Measurements from ENCODE around the gene ATP1A4.

ATP1A4 gene

GRCh38 chr1:160188341-160188740 lies 36.9 kb downstream of the ATP1A4 start:
- Histone ChIP-seq H3K4me1 (ENCODE audit: control insufficient read depth in 1 of 2, insufficient read depth in 2 of 2, low read length in 2 of 2) (peaks cover 1 to 2% of the 10 kb centered on the region in 2 donors), H3K4me3 (ENCODE audit: low read depth in 1 of 2, low read length in 2 of 2) (no peak overlapping the region), H3K27ac (ENCODE audit: low read depth, low read length) (no peak overlapping the region), H3K9ac (ENCODE audit: low read depth in 1 of 2, low read length in 2 of 2) (no peak overlapping the region), H3K27me3 (ENCODE audit: control insufficient read depth in 1 of 2, insufficient read depth in 2 of 2, low read length in 2 of 2) (no peaks in the 10 kb centered on the region), H3K9me3 (ENCODE audit: control insufficient read depth in 1 of 2, low read length in 2 of 2) (no peaks in the 10 kb centered on the region), H3K36me3 (ENCODE audit: control insufficient read depth in 1 of 2, insufficient read depth in 2 of 2, low read length in 2 of 2) (no peaks in the 10 kb centered on the region)

- Histone ChIP-seq H3K36me3 (ENCODE audit: control insufficient read depth in 1 of 2, insufficient read depth in 2 of 2, low read length in 2 of 2) (no peaks in the 10 kb centered on the region), H3K4me3 (ENCODE audit: low read depth in 1 of 2, low read length in 2 of 2) (no peak within 1 kb of the TSS), H3K27me3 (ENCODE audit: control insufficient read depth in 1 of 2, insufficient read depth in 2 of 2, low read length in 2 of 2) (no peaks in the 10 kb centered on the region), H3K9me3 (ENCODE audit: control insufficient read depth in 1 of 2, low read length in 2 of 2) (no peaks in the 10 kb centered on the region), H3K4me1 (ENCODE audit: control insufficient read depth in 1 of 2, insufficient read depth in 2 of 2, low read length in 2 of 2) (peaks cover 5 to 8% of the 10 kb centered on the region in 2 donors), H3K9ac (ENCODE audit: low read depth in 1 of 2, low read length in 2 of 2) (no peak within 1 kb of the TSS), H3K27ac (ENCODE audit: low read depth, low read length) (no peak within 1 kb of the TSS)
These were observed 38.5 kb downstream of the ATP1A4 start, which contains the start of gene CASQ1 for GRCh38 chr1:160189649-160190625. Gene CASQ1 (plus strand): TSS chr1:160190575. CDS start chr1:160190752, 177 bp downstream.

GRCh38 chr1:160191756-160192155 lies 40.4 kb downstream of the ATP1A4 start:
- Histone ChIP-seq H3K27me3 (ENCODE audit: control insufficient read depth in 1 of 2, insufficient read depth in 2 of 2, low read length in 2 of 2) (no peaks in the 10 kb centered on the region), H3K9me3 (ENCODE audit: control insufficient read depth in 1 of 2, low read length in 2 of 2) (no peaks in the 10 kb centered on the region), H3K9ac (ENCODE audit: low read depth in 1 of 2, low read length in 2 of 2) (no peak overlapping the region), H3K27ac (ENCODE audit: low read depth, low read length) (no peak overlapping the region), H3K36me3 (ENCODE audit: control insufficient read depth in 1 of 2, insufficient read depth in 2 of 2, low read length in 2 of 2) (no peaks in the 10 kb centered on the region), H3K4me1 (ENCODE audit: control insufficient read depth in 1 of 2, insufficient read depth in 2 of 2, low read length in 2 of 2) (peaks cover 5 to 8% of the 10 kb centered on the region in 2 donors), H3K4me3 (ENCODE audit: low read depth in 1 of 2, low read length in 2 of 2) (no peak overlapping the region)

- H3K4me1 ChIP-seq (ENCODE audit: control insufficient read depth in 1 of 2, insufficient read depth in 2 of 2, low read length in 2 of 2): peaks cover 5 to 8% of the 10 kb centered on the region in 2 donors
- H3K9me3 ChIP-seq (ENCODE audit: control insufficient read depth in 1 of 2, low read length in 2 of 2): no peaks in the 10 kb centered on the region
- H3K4me3 ChIP-seq (ENCODE audit: low read depth in 1 of 2, low read length in 2 of 2): no peak overlapping the region
- no peaks in the 10 kb centered on the region for H3K27me3 ChIP-seq (ENCODE audit: control insufficient read depth in 1 of 2, insufficient read depth in 2 of 2, low read length in 2 of 2)
- no peaks in the 10 kb centered on the region for H3K36me3 ChIP-seq (ENCODE audit: control insufficient read depth in 1 of 2, insufficient read depth in 2 of 2, low read length in 2 of 2)
- no peak overlapping the region for H3K27ac ChIP-seq (ENCODE audit: low read depth, low read length)
- no peak overlapping the region for H3K9ac ChIP-seq (ENCODE audit: low read depth in 1 of 2, low read length in 2 of 2)
These were observed 40.8 kb downstream of the ATP1A4 start for GRCh38 chr1:160192234-160192633.

- H3K9ac ChIP-seq (ENCODE audit: low read depth in 1 of 2, low read length in 2 of 2): peak overlapping the region in 1 of 2 donors; percentile 49
- peaks cover 5 to 8% of the 10 kb centered on the region in 2 donors for H3K4me1 ChIP-seq (ENCODE audit: control insufficient read depth in 1 of 2, insufficient read depth in 2 of 2, low read length in 2 of 2)
- no peaks in the 10 kb centered on the region for H3K27me3 ChIP-seq (ENCODE audit: control insufficient read depth in 1 of 2, insufficient read depth in 2 of 2, low read length in 2 of 2)
- H3K27ac ChIP-seq (ENCODE audit: low read depth, low read length): no peak overlapping the region
- no peak overlapping the region for H3K4me3 ChIP-seq (ENCODE audit: low read depth in 1 of 2, low read length in 2 of 2)
- no peaks in the 10 kb centered on the region for H3K36me3 ChIP-seq (ENCODE audit: control insufficient read depth in 1 of 2, insufficient read depth in 2 of 2, low read length in 2 of 2)
- H3K9me3 ChIP-seq (ENCODE audit: control insufficient read depth in 1 of 2, low read length in 2 of 2): no peaks in the 10 kb centered on the region
These were observed 41.9 kb downstream of the ATP1A4 start for GRCh38 chr1:160193091-160193819.

- Histone ChIP-seq H3K9me3 (ENCODE audit: control insufficient read depth in 1 of 2, low read length in 2 of 2) (no peaks in the 10 kb centered on the region), H3K27ac (ENCODE audit: low read depth, low read length) (no peak overlapping the region), H3K4me1 (ENCODE audit: control insufficient read depth in 1 of 2, insufficient read depth in 2 of 2, low read length in 2 of 2) (peaks cover 5 to 8% of the 10 kb centered on the region in 2 donors), H3K36me3 (ENCODE audit: control insufficient read depth in 1 of 2, insufficient read depth in 2 of 2, low read length in 2 of 2) (no peaks in the 10 kb centered on the region), H3K4me3 (ENCODE audit: low read depth in 1 of 2, low read length in 2 of 2) (no peak overlapping the region), H3K9ac (ENCODE audit: low read depth in 1 of 2, low read length in 2 of 2) (peak overlapping the region in 1 of 2 donors; percentile 8), H3K27me3 (ENCODE audit: control insufficient read depth in 1 of 2, insufficient read depth in 2 of 2, low read length in 2 of 2) (no peaks in the 10 kb centered on the region)
These were observed 42.7 kb downstream of the ATP1A4 start for GRCh38 chr1:160193832-160194736.

- Histone ChIP-seq H3K9ac (ENCODE audit: low read depth in 1 of 2, low read length in 2 of 2) (no peak overlapping the region), H3K36me3 (ENCODE audit: control insufficient read depth in 1 of 2, insufficient read depth in 2 of 2, low read length in 2 of 2) (no peaks in the 10 kb centered on the region), H3K9me3 (ENCODE audit: control insufficient read depth in 1 of 2, low read length in 2 of 2) (no peaks in the 10 kb centered on the region), H3K27me3 (ENCODE audit: control insufficient read depth in 1 of 2, insufficient read depth in 2 of 2, low read length in 2 of 2) (no peaks in the 10 kb centered on the region), H3K27ac (ENCODE audit: low read depth, low read length) (no peak overlapping the region), H3K4me1 (ENCODE audit: control insufficient read depth in 1 of 2, insufficient read depth in 2 of 2, low read length in 2 of 2) (peaks cover 5 to 8% of the 10 kb centered on the region in 2 donors), H3K4me3 (ENCODE audit: low read depth in 1 of 2, low read length in 2 of 2) (no peak overlapping the region)
These were observed 43.3 kb downstream of the ATP1A4 start for GRCh38 chr1:160194737-160195059.

- H3K4me3 ChIP-seq (ENCODE audit: low read depth in 1 of 2, low read length in 2 of 2): no peak overlapping the region
- peaks cover 5 to 8% of the 10 kb centered on the region in 2 donors for H3K4me1 ChIP-seq (ENCODE audit: control insufficient read depth in 1 of 2, insufficient read depth in 2 of 2, low read length in 2 of 2)
- no peaks in the 10 kb centered on the region for H3K27me3 ChIP-seq (ENCODE audit: control insufficient read depth in 1 of 2, insufficient read depth in 2 of 2, low read length in 2 of 2)
- no peaks in the 10 kb centered on the region for H3K9me3 ChIP-seq (ENCODE audit: control insufficient read depth in 1 of 2, low read length in 2 of 2)
- no peak overlapping the region for H3K9ac ChIP-seq (ENCODE audit: low read depth in 1 of 2, low read length in 2 of 2)
- no peak overlapping the region for H3K27ac ChIP-seq (ENCODE audit: low read depth, low read length)
- H3K36me3 ChIP-seq (ENCODE audit: control insufficient read depth in 1 of 2, insufficient read depth in 2 of 2, low read length in 2 of 2): no peaks in the 10 kb centered on the region
These were observed 44.7 kb downstream of the ATP1A4 start for GRCh38 chr1:160196143-160196542.

GRCh38 chr1:160197231-160197630 lies 45.8 kb downstream of the ATP1A4 start:
- Histone ChIP-seq H3K4me1 (ENCODE audit: control insufficient read depth in 1 of 2, insufficient read depth in 2 of 2, low read length in 2 of 2) (peaks cover 5 to 8% of the 10 kb centered on the region in 2 donors), H3K27me3 (ENCODE audit: control insufficient read depth in 1 of 2, insufficient read depth in 2 of 2, low read length in 2 of 2) (no peaks in the 10 kb centered on the region), H3K9ac (ENCODE audit: low read depth in 1 of 2, low read length in 2 of 2) (no peak overlapping the region), H3K4me3 (ENCODE audit: low read depth in 1 of 2, low read length in 2 of 2) (no peak overlapping the region), H3K9me3 (ENCODE audit: control insufficient read depth in 1 of 2, low read length in 2 of 2) (no peaks in the 10 kb centered on the region), H3K36me3 (ENCODE audit: control insufficient read depth in 1 of 2, insufficient read depth in 2 of 2, low read length in 2 of 2) (no peaks in the 10 kb centered on the region), H3K27ac (ENCODE audit: low read depth, low read length) (no peak overlapping the region)

Measured in duodenal mucosa (tissue), 2 donors.